A673 (cell line): ENCODE data around the gene SYNE1.

Experiments
- EZH2 ChIP-seq: fragments of 200-600 bp; sonication (generic); IDR thresholded peaks from 2 replicates; pipeline ENCODE4 v1.6.1; 2017; ENCODE audit warnings: borderline replicate concordance, low read depth, mild to moderate bottlenecking, mixed read lengths, antibody characterized with exemption, low read length; ENCODE audit not compliant: poor library complexity, severe bottlenecking
- TF ChIP-seq, protein P1 (sequence below): fragments of 300-800, 200-600 bp; sonication (generic); conservative IDR thresholded peaks from 2 replicates; pipeline ENCODE4 v1.5.1; 2017; ENCODE audit warnings: low read depth, mild to moderate bottlenecking, antibody characterized with exemption, low read length, moderate library complexity, mixed read lengths

DNA sequence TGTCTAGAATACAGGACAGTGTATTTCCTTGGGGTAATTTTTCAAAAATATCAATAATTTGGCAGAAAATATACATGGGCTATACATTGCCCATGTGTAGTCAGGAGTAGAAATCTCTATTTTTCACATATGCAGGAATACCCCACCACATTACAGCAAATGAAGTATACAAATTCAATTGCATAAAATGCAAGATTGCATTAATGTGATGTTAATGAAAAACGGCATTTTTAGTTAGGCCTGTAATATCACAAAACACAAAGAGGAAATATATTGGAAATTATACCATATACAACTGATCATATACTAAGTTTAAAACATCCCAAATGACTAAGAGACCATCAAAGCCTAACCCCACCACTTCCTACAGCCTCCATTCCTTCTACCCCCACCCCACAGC lies 154.9 kb downstream of the SYNE1 start:
- TF ChIP-seq, protein P1, sequence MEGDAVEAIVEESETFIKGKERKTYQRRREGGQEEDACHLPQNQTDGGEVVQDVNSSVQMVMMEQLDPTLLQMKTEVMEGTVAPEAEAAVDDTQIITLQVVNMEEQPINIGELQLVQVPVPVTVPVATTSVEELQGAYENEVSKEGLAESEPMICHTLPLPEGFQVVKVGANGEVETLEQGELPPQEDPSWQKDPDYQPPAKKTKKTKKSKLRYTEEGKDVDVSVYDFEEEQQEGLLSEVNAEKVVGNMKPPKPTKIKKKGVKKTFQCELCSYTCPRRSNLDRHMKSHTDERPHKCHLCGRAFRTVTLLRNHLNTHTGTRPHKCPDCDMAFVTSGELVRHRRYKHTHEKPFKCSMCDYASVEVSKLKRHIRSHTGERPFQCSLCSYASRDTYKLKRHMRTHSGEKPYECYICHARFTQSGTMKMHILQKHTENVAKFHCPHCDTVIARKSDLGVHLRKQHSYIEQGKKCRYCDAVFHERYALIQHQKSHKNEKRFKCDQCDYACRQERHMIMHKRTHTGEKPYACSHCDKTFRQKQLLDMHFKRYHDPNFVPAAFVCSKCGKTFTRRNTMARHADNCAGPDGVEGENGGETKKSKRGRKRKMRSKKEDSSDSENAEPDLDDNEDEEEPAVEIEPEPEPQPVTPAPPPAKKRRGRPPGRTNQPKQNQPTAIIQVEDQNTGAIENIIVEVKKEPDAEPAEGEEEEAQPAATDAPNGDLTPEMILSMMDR, result no peak
- no peak for TF ChIP-seq EZH2
